HepG2 (cell line): Measurements from ENCODE around the gene ERP44. TPM values are rescaled to one million over a fixed set of nuclear protein-coding genes. Genes with fewer than 3 reads are reported as not detected.

Source experiments
- ATAC-seq: fragments of 200-7000 bp; cut with Tn5 transposase; 3 replicates; pipeline ENCODE4 v1.9.1; 2020; ENCODE audit warnings: mild to moderate bottlenecking, moderate library complexity
- BruUV-seq: library from RNA; stranded (reverse); fragments of 400-500 nt; replicated peaks from 2 replicates; lab custom pipeline; 2021; lab: Mats Ljungman, UMichigan
- CTCF ChIA-PET: fragments of 300-600 bp; formaldehyde crosslinking; extraction: SDS; loops from one replicate; lab custom pipeline; 2021; ENCODE audit warnings: low total read pairs, inconsistent platforms, low intra/inter-chr PET ratio; lab: Yijun Ruan, JAX
- POLR2A ChIA-PET: fragments of 350-600 bp; sonication (Branson Sonifier 250); formaldehyde crosslinking; loops from one replicate; lab custom pipeline; 2020; ENCODE audit warnings: antibody characterized with exemption, inconsistent platforms; lab: Yijun Ruan, JAX
- DNase-seq: peaks from one replicate; pipeline ENCODE4 v3.0.0-alpha.2; 2015; ENCODE audit warnings: low spot score
- FAIRE-seq: peaks from 3 replicates; lab custom pipeline; 2011; peaks lifted over from hg19 to GRCh38; lab: Jason Lieb, UNC
- H2AFZ ChIP-seq: one replicate; pipeline ENCODE4 v1.6.1; 2011; ENCODE audit warnings: low read length, inconsistent platforms
- H3K27ac ChIP-seq: fragments of 300-600 bp; 3 replicates; pipeline ENCODE4 v1.8.0; 2011; ENCODE audit warnings: mixed run types, mild to moderate bottlenecking, mixed read lengths, low read length, inconsistent platforms; ENCODE audit not compliant: insufficient read depth; ENCODE audit errors: extremely low read length
- H3K27me3 ChIP-seq, 2 experiments: fragments of 200-600 bp in 1 of 2; 2 replicates in 1 of 2; 3 replicates in 1 of 2; pipeline versions ENCODE4 v1.6.0 to v1.8.0; 2011; ENCODE audit warnings: low read length in 2 of 2, mild to moderate bottlenecking in 2 of 2, moderate library complexity in 2 of 2, inconsistent platforms in 1 of 2; ENCODE audit not compliant: insufficient read depth in 2 of 2, control insufficient read depth in 1 of 2
- H3K36me3 ChIP-seq, 2 experiments: fragments of 200-600 bp in 1 of 2; replicated peaks in 1 of 2; 2 replicates in 1 of 2; 3 replicates in 1 of 2; pipeline versions ENCODE4 v1.5.1 to v1.8.0; 2011; ENCODE audit warnings: low read length in 2 of 2, inconsistent platforms in 1 of 2; ENCODE audit not compliant: insufficient read depth in 2 of 2, control insufficient read depth in 1 of 2
- H3K4me1 ChIP-seq: 2 replicates; pipeline ENCODE4 v1.5.1; 2012; ENCODE audit warnings: low read length, inconsistent platforms; ENCODE audit not compliant: insufficient read depth
- H3K4me2 ChIP-seq: 2 replicates; pipeline ENCODE4 v1.6.0; 2011; ENCODE audit warnings: low read depth, low read length, inconsistent platforms
- H3K4me3 ChIP-seq, 3 experiments: fragments of 200-600 bp in 1 of 3; sonication (generic), shearing (Covaris generic) in 1 of 3; replicated peaks in 1 of 3; 2 replicates each; pipeline ENCODE4 v1.5.1; 2011 to 2016; ENCODE audit warnings: low read length in 3 of 3, inconsistent platforms in 2 of 3, low read depth in 2 of 3, mild to moderate bottlenecking in 2 of 3, control low read depth in 1 of 3, mixed read lengths in 1 of 3; ENCODE audit not compliant: insufficient read depth in 1 of 3
- H3K79me2 ChIP-seq: one replicate; pipeline ENCODE4 v1.6.1; 2011; ENCODE audit warnings: low read length, inconsistent platforms; ENCODE audit not compliant: insufficient read depth
- H3K9ac ChIP-seq: 2 replicates; pipeline ENCODE4 v1.6.0; 2011; ENCODE audit warnings: mild to moderate bottlenecking, low read depth, low read length, inconsistent platforms; ENCODE audit not compliant: insufficient read depth
- H3K9me3 ChIP-seq: 2 replicates; pipeline ENCODE4 v1.5.1; 2012; ENCODE audit warnings: mild to moderate bottlenecking, low read length
- H4K20me1 ChIP-seq: 2 replicates; pipeline ENCODE4 v1.6.0; 2011; ENCODE audit warnings: inconsistent platforms, mild to moderate bottlenecking, low read length, moderate library complexity; ENCODE audit not compliant: insufficient read depth
- DDIT3 ChIP-seq: sonication (generic); formaldehyde crosslinking; IDR thresholded peaks from 2 replicates; pipeline ENCODE4 v1.4.0; 2020; ENCODE audit warnings: mild to moderate bottlenecking, missing genetic modification reagents
- DR1 ChIP-seq: sonication (generic); formaldehyde crosslinking; IDR thresholded peaks from 2 replicates; pipeline ENCODE4 v1.8.0; 2021; ENCODE audit warnings: mild to moderate bottlenecking, missing genetic modification reagents, inconsistent platforms
- ELF4 ChIP-seq: sonication (generic); formaldehyde crosslinking; IDR thresholded peaks from 2 replicates; pipeline ENCODE4 v1.5.0; 2020; ENCODE audit warnings: missing genetic modification reagents, mild to moderate bottlenecking, moderate library complexity, borderline replicate concordance
- HINFP ChIP-seq: sonication (generic); formaldehyde crosslinking; IDR thresholded peaks from 2 replicates; pipeline ENCODE4 v1.4.0; 2020; ENCODE audit warnings: low read depth, mild to moderate bottlenecking, missing genetic modification reagents
- HOXA3 ChIP-seq: sonication (generic); formaldehyde crosslinking; IDR thresholded peaks from 2 replicates; pipeline ENCODE4 v1.5.0; 2020; ENCODE audit warnings: missing genetic modification reagents
- MED1 ChIP-seq: sonication (generic); formaldehyde crosslinking; IDR thresholded peaks from 2 replicates; pipeline ENCODE4 v1.4.0; 2020; ENCODE audit warnings: missing genetic modification reagents
- YEATS4 ChIP-seq: sonication (generic); formaldehyde crosslinking; IDR thresholded peaks from 2 replicates; pipeline ENCODE4 v1.4.0; 2020; ENCODE audit warnings: missing genetic modification reagents, borderline replicate concordance
- ZFYVE20 ChIP-seq: sonication (generic); formaldehyde crosslinking; IDR thresholded peaks from 2 replicates; pipeline ENCODE4 v1.8.0; 2023; ENCODE audit warnings: low read depth, mild to moderate bottlenecking, moderate library complexity, missing genetic modification reagents, borderline replicate concordance
- ZHX1 ChIP-seq: sonication (generic); formaldehyde crosslinking; IDR thresholded peaks from 2 replicates; pipeline ENCODE4 v1.8.1; 2022; ENCODE audit warnings: low read depth, mild to moderate bottlenecking, missing genetic modification reagents
- ZMYM3 ChIP-seq: sonication (generic); formaldehyde crosslinking; IDR thresholded peaks from 2 replicates; pipeline ENCODE4 v1.5.1; 2020; ENCODE audit warnings: mild to moderate bottlenecking, missing genetic modification reagents
- ZNF292 ChIP-seq: sonication (generic); formaldehyde crosslinking; IDR thresholded peaks from 2 replicates; pipeline ENCODE4 v1.8.1; 2022; ENCODE audit warnings: mild to moderate bottlenecking, low read depth, missing genetic modification reagents, borderline replicate concordance
- ZNF564 ChIP-seq: sonication (generic); formaldehyde crosslinking; IDR thresholded peaks from 2 replicates; pipeline ENCODE4 v1.8.1; 2023; ENCODE audit warnings: mild to moderate bottlenecking, missing genetic modification reagents
- ZNF646 ChIP-seq: sonication (generic); formaldehyde crosslinking; IDR thresholded peaks from 2 replicates; pipeline ENCODE4 v1.9.0; 2021; ENCODE audit warnings: mild to moderate bottlenecking, missing genetic modification reagents
- ZNF773 ChIP-seq: sonication (generic); formaldehyde crosslinking; IDR thresholded peaks from 2 replicates; pipeline ENCODE4 v1.4.0; 2020; ENCODE audit warnings: missing genetic modification reagents, borderline replicate concordance
- WGBS: methylation state at CpG from one replicate; pipeline ENCODE4 v1.1.6; 2017; ENCODE audit warnings: low lambda C conversion rate; 5-methylcytosine and 5-hydroxymethylcytosine counted together
- in situ Hi-C: cut with HindIII; loops from 2 replicates; pipeline ENCODE4 v1.10.0; 2017; ENCODE audit warnings: low pct_unique_long_range_greater_than_20kb; ENCODE audit not compliant: extremely low pct_ligation_motif_present
- intact Hi-C: fragments of 100-400 bp; cut with micrococcal nuclease; formaldehyde crosslinking; loops from one replicate; pipeline ENCODE4 v1.10.0; 2022; ENCODE audit not compliant: unreplicated experiment
- polyA plus RNA-seq, 8 experiments: library from polyadenylated mRNA; depleted of rRNA in 3 of 8; stranded (reverse) in 7 of 8; unstranded in 1 of 8; fragments of >200 nt; fragmentation: Illumina TruSeq in 4 of 8; extraction: Trizol in 4 of 8; gene quantifications; 2 replicates each; pipeline versions ENCODE4 v1.2.1 to v1.2.3, GENCODE V29; 2011 to 2016; ENCODE audit warnings: low read depth in 4 of 8, missing spikeins in 1 of 8, mixed read lengths in 1 of 8; ENCODE audit not compliant: insufficient read depth in 1 of 8
- total RNA-seq, 5 experiments: library from RNA; depleted of rRNA; stranded (reverse); fragments of >200 nt; fragmentation: Illumina TruSeq; extraction: Trizol; gene quantifications; 2 replicates each; pipeline ENCODE4 v1.2.3, GENCODE V29; 2016; ENCODE audit warnings: low read depth in 1 of 5

ERP44 gene
- total and polyA plus RNA-seq, 2 of the 13 experiments (the other 11 are each of a cell fraction or from before 2014, with no cell fraction given) = 8.9 to 13.8 TPM

- CTCF ChIA-PET = no interaction called here
- no peak for ATAC-seq
- POLR2A ChIA-PET = no interaction called here
These were observed 14.7 kb downstream of the ERP44 start for GRCh38 chr9:100084128-100084453.

More at GRCh38 chr9:100084128-100084453, 14.7 kb downstream of the ERP44 start:
- no peak overlapping the region for H3K9ac ChIP-seq
- H3K27ac ChIP-seq = no peak overlapping the region
- in situ Hi-C loops = no loop called here
- H3K4me2 ChIP-seq = no peak overlapping the region
- no peak overlapping the region for H3K4me3 ChIP-seq
- intact Hi-C loops = no loop called here
- DNase-seq = no peak
- H3K4me1 ChIP-seq = no peaks in the 10 kb centered on the region; the same call in 1 of the 2 replicates
- no peak for FAIRE-seq
- no peak for TF ChIP-seq YEATS4 (CRISPR knock-in tag)
- no peak for TF ChIP-seq ZHX1 (CRISPR knock-in tag)
- TF ChIP-seq DDIT3 (CRISPR knock-in tag) = no peak
- no peak for TF ChIP-seq HINFP (CRISPR knock-in tag)
- TF ChIP-seq ZNF773 (CRISPR knock-in tag) = no peak
- TF ChIP-seq MED1 (CRISPR knock-in tag) = no peak
- no peak for TF ChIP-seq ELF4
- no peak for TF ChIP-seq DR1
- TF ChIP-seq ZFYVE20 (CRISPR knock-in tag) = no peak
- no peak for TF ChIP-seq ZNF292
- no peak for TF ChIP-seq ZNF646
- TF ChIP-seq ZMYM3 (CRISPR knock-in tag) = no peak
- TF ChIP-seq HOXA3 (CRISPR knock-in tag) = no peak
- TF ChIP-seq ZNF564 (CRISPR knock-in tag) = no peak
- BruUV-seq = no TSS peak
- H3K36me3 ChIP-seq = no peaks in the 10 kb centered on the region
- 95% methylated on average over 1 of the region's 1 CpG for WGBS
- no peaks in the 10 kb centered on the region for H3K27me3 ChIP-seq
- no peak overlapping the region for H2AFZ ChIP-seq
- peaks cover 3% of the 10 kb centered on the region; the same call in 1 of the 2 replicates for H4K20me1 ChIP-seq
- H3K9me3 ChIP-seq = no peaks in the 10 kb centered on the region
- H3K79me2 ChIP-seq = peaks cover 80% of the 10 kb centered on the region
